GM19324 (cell line): ENCODE measurements around the gene ARHGEF16.

Experiments
- ATAC-seq: cut with Tn5 transposase; IDR thresholded peaks from one replicate; pipeline ENCODE4 v1.9.1; 2021; ENCODE audit warnings: mild to moderate bottlenecking, moderate library complexity; ENCODE audit not compliant: unreplicated experiment, low FRiP score

The ARHGEF16 gene

DNA sequence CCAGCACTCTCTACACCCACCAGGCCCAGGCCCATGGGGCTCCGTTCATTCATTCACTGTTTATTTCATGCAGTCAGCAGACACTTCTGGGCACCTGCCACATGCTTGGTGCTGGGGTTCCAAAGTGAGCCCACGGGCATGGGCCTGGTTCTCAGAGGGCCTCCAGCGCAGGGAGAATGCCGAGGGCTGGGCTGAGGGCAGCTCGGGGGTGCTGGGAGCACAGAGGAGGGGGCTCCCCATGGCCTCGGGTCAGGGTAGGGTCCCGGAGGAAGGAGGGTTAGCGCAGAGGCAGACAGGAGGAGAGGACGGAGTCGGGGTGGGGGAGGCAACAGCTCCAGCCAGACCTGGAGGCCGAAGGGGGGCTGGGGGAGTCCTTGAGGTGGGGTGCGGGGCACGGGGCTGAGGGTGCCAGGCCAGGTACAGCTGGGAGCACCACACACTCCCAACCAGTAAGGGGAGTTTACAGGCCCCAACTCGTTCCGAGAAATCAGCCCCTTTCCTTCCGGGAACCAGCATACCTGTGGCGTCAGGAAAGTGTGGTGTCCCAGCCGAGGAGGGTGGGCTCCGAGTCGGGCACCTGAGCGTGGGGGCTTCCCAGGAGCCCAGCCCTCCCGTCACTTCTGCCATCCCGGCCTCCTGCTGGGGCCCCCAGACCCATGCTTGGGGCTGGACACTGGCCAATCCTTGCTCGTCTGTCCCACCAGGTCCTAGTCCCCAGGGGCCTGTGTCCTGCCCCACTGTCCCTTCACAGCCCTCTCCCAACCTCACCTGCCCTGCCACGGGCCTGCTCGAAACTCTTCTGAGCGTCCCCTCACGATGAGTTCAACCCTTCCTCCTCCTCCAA, 10.8 kb downstream of the ARHGEF16 start:
- ATAC-seq, result no peak

DNA sequence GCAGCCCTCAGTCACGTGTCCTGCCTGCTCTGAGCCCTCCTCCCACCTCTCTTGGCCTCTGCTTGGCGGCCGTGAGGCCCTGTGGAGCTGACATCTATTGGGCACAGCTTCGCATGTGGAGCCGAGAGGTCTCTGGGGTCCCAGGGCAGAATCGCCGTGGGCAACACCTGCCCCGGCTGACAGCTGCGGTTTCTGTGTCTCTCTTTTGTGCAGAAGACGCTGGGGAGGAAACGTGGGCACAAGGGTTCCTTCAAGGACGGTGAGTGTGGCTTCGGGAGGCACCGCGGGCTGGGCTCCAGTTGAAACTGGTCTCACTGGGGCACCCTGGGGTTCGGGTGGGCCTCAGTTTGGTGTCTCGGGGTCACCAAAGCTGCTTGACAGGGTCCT, 11.5 kb downstream of the ARHGEF16 start:
- ATAC-seq, result no peak

DNA sequence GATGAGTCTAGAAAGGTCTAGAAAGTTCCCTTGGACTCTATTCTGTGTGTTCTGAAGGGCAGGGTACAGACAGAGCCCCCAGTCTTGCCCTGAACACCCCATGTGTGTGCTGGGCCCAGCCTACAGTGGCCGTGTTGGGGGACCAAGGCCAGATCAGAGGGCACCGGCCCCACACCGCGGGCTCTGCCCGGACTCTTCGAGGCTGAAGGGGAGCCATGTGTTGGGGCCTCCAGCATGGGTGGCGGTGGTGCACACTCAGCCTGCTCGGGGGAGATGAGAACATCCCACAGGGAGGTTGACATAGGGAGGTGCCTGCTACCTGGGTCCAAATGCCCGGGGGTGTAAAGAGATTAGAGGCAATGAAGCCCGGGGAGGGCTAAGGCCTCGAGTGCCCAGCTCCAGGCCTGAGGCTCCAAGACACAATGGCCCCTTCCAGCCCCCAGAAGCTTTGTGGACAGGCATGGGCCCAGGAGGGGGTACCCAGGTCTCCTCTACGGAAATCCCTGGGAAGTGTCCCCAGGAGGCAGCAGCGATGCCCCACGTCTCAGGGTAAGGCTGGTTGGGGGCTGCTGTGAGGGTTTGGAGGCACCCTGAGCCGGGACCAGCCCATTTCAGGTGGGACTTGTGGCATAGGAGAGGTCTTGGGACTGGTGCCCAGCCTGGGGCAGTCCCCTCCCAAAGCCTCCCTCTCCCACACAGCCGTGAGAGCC, 12.1 kb downstream of the ARHGEF16 start:
- ATAC-seq, result no peak

DNA sequence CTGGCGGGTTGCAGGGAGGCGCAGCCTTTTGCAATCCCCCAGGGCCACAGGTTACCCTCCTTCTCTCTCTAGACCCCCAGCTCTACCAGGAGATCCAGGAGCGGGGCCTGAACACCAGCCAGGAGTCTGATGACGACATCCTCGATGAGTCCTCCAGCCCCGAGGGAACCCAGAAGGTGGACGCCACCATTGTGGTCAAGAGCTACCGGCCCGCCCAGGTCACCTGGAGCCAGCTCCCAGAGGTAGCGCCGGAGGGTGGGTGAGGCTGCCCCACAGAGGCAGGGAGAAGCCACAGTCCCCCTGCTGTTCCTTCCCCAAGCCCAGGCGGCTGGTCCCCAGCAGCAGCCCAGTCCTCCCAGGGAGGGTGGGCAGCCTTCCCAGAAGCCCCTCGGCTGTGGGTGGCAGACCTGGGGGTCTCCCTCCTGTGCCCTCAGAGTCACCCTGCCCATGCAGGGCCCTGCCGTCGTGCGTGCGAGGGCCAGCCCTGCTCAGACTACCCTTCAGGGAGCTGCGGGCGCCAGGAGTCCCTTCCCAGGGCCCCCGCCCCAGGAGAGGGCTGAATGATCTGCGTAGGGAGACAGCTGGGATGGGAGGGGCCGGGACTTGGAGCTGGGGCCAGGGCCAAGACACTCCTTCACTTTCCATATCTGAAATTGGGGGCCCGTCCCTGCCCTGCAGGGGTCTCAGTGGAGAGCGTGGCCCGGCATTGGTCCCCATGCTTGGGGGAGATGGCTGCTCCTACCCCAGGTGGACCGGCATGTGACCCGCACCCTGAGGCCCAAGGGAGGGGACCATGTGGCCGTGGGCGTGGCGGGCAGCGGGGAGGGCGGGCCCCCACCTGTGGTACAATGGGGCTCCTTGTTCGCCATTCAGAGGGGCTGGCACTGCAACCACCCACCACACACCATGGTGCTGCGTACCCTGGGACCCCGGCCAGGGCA, 12.9 kb downstream of the ARHGEF16 start:
- ATAC-seq, result no peak

DNA sequence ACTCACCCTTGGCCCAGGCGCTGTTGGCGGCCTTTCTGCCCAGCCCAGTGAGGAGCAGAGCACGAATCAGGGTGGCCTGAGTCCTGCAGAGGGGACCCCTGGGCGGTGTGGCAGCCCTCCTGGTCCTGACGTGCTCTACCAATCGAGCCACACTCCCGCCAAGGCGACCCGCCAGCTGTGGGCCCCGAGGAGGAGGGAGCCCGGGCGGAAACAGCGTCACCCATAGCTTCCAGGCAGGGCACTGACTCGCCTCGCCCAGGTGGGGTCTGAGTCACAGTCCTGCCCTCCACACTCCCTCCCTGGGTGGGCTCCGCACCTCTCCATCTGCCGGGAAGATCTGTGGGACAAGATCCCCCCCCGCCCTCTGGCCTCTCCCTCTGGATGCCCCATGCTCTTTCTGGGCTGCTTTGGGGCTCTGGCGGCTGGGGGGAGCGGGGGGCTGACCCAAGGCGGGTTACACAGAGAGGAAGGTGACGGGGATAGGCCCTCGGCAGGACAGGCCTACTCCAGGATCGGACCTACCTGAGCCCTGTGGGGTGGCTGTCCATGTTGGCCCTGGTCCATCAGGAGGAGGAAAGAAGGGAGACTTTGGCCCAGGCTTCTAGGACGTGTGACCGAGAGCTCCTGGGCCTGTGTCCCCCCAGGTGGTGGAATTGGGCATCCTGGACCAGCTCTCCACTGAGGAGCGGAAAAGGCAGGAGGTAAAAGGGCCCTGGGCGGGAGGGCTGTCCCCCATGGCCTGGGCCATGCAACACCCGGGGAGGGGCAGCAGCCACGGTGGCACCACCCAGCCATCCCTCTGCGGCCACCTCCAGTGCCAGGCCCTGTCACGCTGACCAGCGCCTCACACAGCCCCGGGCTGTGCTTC, 14.0 kb downstream of the ARHGEF16 start:
- no peak for ATAC-seq

DNA sequence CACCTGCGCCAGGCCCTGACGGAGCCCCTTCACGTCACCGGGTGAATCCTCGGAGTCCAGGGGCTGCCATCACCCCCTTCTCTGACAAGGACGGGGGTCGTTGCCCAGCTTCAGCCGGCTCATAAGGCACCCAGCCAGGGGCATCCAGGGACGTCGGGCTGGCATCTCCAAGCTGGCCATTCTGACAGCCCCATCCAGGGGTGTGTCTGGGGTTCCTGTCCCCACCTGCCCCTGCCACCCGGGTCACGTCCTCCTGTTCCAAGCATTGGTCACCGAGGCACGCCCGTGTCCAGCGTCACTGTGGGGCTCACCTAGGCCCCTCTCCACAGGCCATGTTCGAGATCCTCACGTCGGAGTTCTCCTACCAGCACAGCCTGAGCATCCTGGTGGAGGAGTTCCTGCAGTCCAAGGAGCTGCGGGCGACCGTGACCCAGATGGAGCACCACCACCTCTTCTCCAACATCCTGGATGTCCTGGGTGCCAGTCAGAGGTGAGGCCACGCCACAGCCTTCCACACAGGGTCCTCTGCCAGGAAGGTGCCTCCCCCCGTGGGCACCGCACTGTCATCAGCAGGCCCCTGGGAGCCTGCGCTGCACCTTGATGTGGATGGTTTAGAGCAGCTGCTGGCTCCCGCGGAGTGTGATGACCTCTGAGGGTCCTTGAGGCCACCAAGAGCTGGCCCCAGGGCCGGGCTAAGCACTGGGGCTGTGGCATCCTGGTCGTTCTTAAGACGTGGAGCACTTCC, 14.8 kb downstream of the ARHGEF16 start:
- ATAC-seq, result no peak

DNA sequence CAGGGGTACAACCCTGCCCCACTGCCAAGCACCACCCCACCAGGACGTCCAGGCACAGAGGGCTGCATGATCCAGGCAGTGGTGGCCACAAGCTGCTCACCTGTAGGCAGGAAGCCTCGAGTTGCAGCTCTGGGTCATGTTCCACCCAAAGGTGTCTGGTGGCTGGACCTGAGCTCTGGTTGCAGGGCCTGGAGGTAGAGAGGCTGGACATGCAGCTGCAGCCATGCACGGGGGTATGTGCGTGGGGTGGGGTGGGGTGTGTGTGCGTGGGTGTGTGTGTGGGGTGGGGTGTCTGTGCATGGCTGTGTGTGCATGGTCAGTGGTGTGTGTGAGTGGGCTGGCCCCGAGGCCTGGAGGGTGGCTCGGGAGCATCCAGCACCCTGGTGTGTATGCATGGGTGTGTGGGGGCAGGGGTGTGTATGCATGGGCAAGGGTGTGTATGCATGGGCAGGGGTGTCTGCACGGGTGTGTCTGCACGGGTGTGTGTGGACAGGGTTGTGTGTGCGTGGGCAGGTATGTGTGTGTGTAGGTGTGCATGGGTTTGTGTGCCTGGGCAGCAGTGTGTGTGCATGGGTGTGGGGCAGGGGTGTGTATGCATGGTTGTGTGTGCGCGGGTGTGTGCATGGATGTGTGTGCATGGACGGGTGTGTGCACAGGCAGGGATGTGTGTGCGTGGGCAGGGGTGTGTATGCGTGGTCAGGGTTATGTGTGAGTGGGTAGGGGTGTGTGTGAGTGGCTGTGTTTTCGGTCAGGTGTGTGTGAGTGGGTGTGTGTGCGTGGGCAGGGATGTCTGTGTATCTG, 15.6 kb downstream of the ARHGEF16 start:
- ATAC-seq, result no peak

DNA sequence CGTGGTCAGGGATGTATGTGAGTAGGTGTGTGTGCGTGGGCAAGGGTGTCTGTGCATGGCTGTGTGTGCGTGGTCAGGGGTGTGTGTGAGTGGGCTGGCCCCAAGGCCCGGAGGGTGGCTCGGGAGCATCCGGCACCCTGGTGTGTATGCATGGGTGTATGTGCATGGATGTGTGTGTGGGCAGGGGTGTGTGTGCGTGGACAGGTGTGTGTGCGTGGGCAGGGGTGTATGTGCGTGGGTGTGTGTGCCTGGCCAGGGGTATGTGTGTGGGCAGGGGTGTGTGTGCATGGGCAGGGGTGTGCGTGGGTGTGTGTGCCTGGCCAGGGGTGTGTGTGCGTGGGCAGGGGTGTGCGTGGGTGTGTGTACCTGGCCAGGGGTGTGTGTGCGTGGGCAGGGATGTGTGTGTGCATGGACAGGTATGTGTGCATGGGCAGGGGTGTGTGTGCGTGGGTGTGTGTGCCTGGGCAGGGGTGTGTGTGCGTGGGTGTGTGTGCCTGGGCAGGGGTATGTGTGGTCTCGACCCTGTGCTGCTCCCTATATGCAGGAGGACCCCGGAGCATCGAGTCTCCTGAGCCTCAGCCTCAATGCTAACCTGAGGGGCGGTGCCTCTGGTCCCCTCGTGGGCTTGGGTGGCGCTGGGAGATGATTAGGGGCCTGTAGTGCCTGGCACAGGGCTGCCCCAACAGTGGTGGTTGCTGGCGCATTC, 16.3 kb downstream of the ARHGEF16 start:
- no peak for ATAC-seq

DNA sequence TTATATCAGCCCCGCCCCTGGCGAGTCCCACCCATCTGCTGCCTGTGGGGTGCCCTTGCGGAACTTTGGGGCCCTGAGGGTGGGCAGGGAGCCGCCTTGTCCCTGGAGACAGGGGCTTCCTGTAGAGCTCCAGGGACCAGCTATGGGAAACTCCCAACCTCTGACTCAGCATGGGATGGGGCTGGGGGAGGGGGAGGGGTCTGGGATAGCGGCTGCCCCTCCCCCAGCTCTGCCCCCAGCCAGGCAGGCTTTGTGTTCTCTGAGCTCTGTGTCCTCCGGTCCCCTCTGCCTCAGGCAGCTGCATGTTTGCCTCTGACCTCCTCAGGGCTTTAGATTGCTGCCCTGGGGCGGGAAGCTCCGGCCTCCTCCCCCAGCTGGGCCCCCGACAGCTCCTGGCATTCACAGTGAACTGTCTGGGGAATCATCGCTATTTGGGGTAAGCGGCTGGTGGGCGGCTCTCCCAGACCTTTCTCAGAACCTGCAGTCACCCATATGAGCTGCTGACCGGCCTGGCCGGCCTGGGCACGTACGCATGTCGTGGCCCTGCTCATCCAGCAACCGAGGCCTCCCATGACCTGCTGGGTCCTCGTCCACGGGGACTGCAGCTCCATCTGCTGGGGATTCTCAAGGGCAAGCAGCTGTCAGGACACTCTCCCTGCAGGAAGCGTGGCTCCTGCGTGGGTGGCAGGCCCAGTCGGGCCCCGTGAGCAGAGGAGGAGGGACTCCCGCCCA, 17.1 kb downstream of the ARHGEF16 start:
- no peak for ATAC-seq

DNA sequence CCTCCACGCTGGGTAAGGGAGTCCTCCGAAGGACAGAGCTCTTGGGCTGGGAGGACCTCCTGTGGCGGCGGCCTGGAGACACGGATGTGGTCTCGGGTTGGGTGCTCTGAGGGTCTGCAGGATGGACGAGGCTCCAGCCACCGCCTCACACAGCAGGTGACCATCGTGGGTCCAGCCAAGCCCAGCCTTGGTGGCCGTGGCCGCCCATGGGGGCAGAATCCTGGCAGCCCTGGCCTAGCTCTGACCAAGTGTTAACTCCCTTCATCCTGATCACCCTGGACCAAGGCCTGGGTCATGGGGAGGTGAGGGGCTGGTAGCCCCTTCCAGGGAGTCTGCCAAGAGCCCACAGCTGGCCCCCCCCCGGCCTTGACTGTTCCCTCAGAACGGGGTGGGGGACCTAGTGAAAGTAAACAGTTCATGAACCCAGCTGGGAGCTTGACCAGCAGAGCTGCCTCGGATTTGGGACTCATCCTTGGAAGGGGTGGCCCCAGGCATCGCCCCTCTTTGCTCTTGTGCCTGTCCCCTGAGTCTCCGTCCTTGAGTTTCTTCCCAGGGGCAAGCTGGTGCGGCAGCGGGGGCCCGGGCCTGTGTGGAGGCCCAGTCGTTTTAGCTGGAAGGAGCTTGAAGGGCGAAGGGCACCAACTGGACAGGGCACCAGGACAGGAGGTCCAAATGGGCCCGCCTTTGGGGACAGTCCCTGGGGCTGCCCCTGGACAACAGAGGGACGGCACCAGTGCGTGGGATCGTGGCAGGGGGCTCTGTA, 17.8 kb downstream of the ARHGEF16 start:
- ATAC-seq, result no peak

DNA sequence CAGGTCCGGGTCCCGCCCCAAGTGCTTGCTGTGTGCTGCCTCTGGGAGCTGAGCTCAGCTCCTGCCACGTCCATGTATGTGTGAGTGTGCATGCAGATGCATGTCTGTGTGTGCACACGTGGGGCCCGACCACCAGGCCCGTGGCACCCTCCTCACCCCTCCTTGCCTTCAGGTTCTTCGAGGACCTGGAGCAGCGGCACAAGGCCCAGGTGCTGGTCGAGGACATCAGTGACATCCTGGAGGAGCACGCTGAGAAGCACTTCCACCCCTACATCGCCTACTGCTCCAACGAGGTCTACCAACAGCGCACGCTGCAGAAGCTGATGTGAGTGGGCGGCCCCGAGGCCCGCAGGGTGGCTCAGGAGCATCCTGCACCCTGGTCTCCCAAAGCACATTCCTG, 18.4 kb downstream of the ARHGEF16 start:
- ATAC-seq, result no peak

DNA sequence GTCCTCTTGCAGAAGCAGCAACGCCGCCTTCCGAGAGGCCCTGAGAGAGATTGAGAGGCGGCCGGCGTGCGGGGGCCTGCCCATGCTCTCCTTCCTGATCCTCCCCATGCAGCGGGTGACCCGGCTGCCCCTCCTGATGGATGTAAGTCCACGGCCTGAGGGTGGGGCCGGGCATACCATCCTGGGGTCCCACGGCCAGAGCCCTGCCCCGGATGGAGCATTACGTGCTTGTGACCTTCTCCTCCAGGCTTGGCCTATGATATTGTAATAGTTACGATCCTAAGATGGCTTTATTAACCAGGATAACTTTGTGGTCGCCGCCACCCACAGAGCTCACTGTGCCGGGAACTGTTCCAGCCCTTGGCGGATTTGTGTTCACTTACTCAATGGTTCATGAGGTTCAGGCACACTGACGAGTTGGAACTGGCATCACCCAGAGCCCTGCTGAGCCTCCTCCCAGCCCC, 18.9 kb downstream of the ARHGEF16 start:
- ATAC-seq, result no peak

DNA sequence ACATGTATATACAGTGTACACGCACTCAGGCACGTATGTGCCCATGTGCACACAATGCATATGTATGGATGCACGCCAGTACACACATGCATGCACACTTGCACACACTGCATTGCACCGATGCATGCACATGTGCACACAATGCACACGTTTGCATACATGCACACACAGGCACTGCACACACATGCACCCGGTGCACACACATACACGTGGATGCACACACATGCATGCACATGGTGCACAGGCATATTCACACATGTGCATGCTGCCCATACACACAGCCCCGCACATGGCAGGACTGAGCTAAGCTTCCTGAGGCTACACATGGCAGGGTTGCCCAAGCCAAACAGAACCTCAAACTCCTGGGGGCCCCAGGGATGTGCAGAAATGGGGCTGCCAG, 19.6 kb downstream of the ARHGEF16 start:
- no peak for ATAC-seq

DNA sequence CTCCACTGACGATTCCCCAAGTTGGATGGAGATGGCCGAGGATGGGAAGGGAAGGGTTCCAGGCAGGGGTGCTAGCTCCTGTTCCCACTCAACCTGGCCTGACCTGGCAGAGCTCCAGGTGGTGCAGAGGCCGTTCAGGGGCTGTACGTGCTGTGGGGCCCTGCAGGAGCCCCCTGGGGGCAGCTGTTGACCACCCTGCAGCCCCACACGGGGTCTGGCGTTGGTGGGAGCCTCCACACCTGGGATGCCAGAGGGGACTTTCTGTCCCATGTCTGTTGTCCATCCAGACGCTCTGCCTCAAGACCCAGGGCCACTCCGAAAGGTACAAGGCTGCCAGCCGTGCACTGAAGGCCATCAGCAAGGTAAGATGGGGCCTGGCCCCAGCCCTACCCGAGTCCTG, 20.0 kb downstream of the ARHGEF16 start:
- ATAC-seq, result no peak

DNA sequence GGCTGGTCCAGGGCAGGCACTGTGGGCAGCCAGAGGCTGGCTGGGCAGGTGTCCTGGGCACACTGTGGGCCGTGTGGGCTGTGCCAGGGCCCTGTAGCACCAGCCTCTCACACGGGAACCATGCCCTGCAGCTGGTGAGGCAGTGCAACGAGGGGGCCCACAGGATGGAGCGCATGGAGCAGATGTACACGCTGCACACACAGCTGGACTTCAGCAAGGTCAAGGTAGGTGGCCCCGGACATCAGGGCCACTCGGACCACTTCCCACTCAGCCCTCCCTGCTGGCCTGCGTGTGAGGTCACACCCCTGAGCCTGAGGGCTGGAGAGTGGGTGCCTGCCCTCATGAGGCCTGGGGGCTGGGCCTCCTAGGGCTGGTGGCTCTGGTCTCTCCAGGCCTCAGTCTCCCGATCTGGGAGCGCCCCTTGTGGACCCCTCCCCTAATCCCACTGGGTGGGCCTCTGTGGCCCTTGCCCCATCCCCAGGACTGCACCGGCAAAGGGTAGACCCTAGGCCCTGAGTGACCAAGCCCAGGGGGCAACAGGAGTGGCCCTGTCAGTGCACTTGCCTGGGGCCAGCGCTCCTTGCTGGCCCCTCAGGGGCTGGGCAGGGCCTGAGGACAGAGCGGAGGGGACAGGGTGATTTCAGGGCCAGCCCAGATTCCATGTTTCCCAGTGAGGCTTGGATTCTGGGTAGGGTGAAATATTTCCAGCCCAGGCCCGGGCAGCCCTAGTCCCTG, 21.5 kb downstream of the ARHGEF16 start:
- ATAC-seq, result no peak

DNA sequence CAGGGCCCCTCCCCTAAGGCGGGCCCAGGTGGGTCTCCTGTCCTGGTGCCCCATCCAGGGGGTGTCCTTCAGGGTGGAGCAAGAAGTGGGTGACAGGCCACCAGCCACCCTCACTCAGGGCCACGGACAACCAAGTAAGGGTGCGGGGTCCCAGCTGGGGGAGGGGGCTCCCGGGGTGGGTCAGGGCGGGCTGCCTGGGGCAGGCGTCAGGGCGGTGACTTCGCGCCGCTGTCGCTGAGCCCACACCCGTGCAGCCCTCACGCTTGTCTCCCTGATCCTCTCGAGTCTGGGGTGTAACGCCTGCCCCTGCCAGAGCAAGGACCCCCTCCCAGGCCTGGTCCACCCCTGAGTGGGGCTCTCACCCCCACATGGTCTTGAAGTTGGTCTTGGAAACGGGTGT, 22.2 kb downstream of the ARHGEF16 start:
- no peak for ATAC-seq
